Heart left ventricle (tissue), 16 donors: ENCODE results near the gene RAB26. TPM values are rescaled to one million over a fixed set of nuclear protein-coding genes. Genes with fewer than 3 reads are reported as not detected.
"Not testable (repeated sequence)": the region's sequence is repeated elsewhere in the genome, so short reads cannot be mapped to it uniquely, and the experiment has no call there.

ENCODE experiments used
- ATAC-seq, 4 donors: fragments of 200-7000 bp; cut with Tn5 transposase; one replicate each; pipeline ENCODE4 v1.9.1; 2020 to 2022; ENCODE audit warnings: moderate library complexity in 4 of 4, mild to moderate bottlenecking in 3 of 4, moderate number of reproducible peaks in 1 of 4
- DNase-seq, 5 donors: peaks; one replicate each; pipeline ENCODE4 v3.0.0-alpha.2; 2020
- H3K27ac ChIP-seq, 12 donors: fragments of 200-600 bp; sonication (generic) in 4 of 12; one replicate each; pipeline versions ENCODE4 v1.5.0 to v1.8.0; 2016 to 2022; ENCODE audit warnings: mild to moderate bottlenecking in 2 of 12
- H3K27me3 ChIP-seq, 9 donors: fragments of 200-600 bp; sonication (generic) in 2 of 9; one replicate each; pipeline versions ENCODE4 v1.5.1 to v1.8.0; 2016 to 2022; ENCODE audit warnings: mild to moderate bottlenecking in 3 of 9
- H3K36me3 ChIP-seq, 9 donors: fragments of 200-600 bp; sonication (generic) in 2 of 9; one replicate each; pipeline versions ENCODE4 v1.5.0 to v1.8.0; 2018 to 2022; ENCODE audit warnings: mild to moderate bottlenecking in 2 of 9
- H3K4me1 ChIP-seq, 12 donors: fragments of 200-600 bp; sonication (generic) in 4 of 12; one replicate each; pipeline versions ENCODE4 v1.5.0 to v1.8.0; 2016 to 2022; ENCODE audit warnings: mild to moderate bottlenecking in 3 of 12
- H3K4me3 ChIP-seq, 12 donors: fragments of 200-600 bp; sonication (generic) in 4 of 12; one replicate each; pipeline versions ENCODE4 v1.5.0 to v1.8.0; 2017 to 2022; ENCODE audit warnings: mild to moderate bottlenecking in 9 of 12, moderate library complexity in 4 of 12
- H3K9me3 ChIP-seq, 12 donors: fragments of 200-600 bp; sonication (generic) in 4 of 12; one replicate each; pipeline versions ENCODE4 v1.5.0 to v1.8.0; 2016 to 2022; ENCODE audit warnings: mild to moderate bottlenecking in 1 of 12
- CTCF ChIP-seq, 12 donors: fragments of 200-600 bp; sonication (generic) in 4 of 12; IDR thresholded peaks; one replicate each; pipeline versions ENCODE4 v1.5.0 to v1.8.0; 2018 to 2022; ENCODE audit warnings: antibody characterized with exemption in 12 of 12, mild to moderate bottlenecking in 5 of 12
- POLR2A ChIP-seq, 2 donors: fragments of 450-650 bp; IDR thresholded peaks; one replicate each; pipeline ENCODE4 v1.6.1; 2017; ENCODE audit warnings: antibody characterized with exemption in 2 of 2, mild to moderate bottlenecking in 2 of 2, moderate library complexity in 2 of 2
- WGBS, 4 donors: extraction: QIAGEN DNeasy Blood & Tissue Kit in 2 of 4; methylation state at CpG; one replicate each; pipeline versions ENCODE4 v1.1.5 to v1.1.7; 2013 to 2018; 5-methylcytosine and 5-hydroxymethylcytosine counted together
- intact Hi-C, 10 donors: fragments of 100-400 bp; cut with DNase I; formaldehyde crosslinking; loops; one replicate each; pipeline versions ENCODE4 v1.11.1 to v1.14.2; 2022
- polyA plus RNA-seq, 2 donors: library from polyadenylated mRNA; stranded (reverse); fragments of 200-250 nt; gene quantifications; one replicate each; pipeline ENCODE4 v1.2.3, GENCODE V29; 2013
- total RNA-seq, 9 donors: library from RNA; depleted of rRNA in 2 of 9; stranded (reverse); fragments of >200 nt in 2 of 9; fragmentation: NEBNext Ultra II Directional in 3 of 9; extraction: Animal tissue kit (Norgen Biotek cat#: 25700) in 3 of 9; gene quantifications; one replicate each; pipeline versions ENCODE4 v1.1.0 to v1.2.4, GENCODE V29; 2016 to 2023
- donor health status: ischemic (EF 13 %, LVEDD 7.1; RV severe dilation, severe dysfunction).
- donor health status: healthy with polysubstance abuse.
- donor health status: DM: no; HTN: yes; CAD: no.
- donor health status: DM: no; HTN: no; CAD: no.
- donor health status: ischemic (EF 25% LVEDD 6.9; RV normal size, moderate dysfunction).
- donor health status: ischemic (EF 25% LVEDD 5.7; RV mildly dilated, moderate dysfunction).
- donor health status: healthy.
- donor health status: DM: yes; HTN: yes; CAD: no.
- donor health status: ischemic (EF 35%, LVEDD 5.7; RV mildly dilated, moderate dysfunction).
- donor health status: nonischemic (EF 11% LVEDD 7.7; RV severe dilation, severe dysfunction).
- donor health status: DM: yes; HTN: yes; CAD: no.
- donor health status: PGD.
- donor health status: ischemic (EF 29% LVEDD 5.4; RV normal size, mild dysfunction).
- donor health status: nonischemic (EF 23%, LVEDD 6.1; RV moderate dilation, normal function).

RAB26 gene
- total and polyA plus RNA-seq, 11 donors: 0.28 to 5.0 (median 0.75) TPM

- H3K9me3 ChIP-seq, ATAC-seq, H3K36me3 ChIP-seq, intact Hi-C loops, H3K27me3 ChIP-seq: not testable (repeated sequence)
- H3K27ac ChIP-seq: peak overlapping the region in 11 of 12 donors; percentile 49 to 86 (median 78)
- 0 to 1% (median 1%) methylated on average over 8 to 33 of the region's 42 CpGs for WGBS, 4 donors
- H3K4me1 ChIP-seq: peaks cover 0 to 23% (median 5%) of the 10 kb centered on the region in 12 donors
- DNase-seq: peak in 1 of 5 donors; percentile 61
- peak overlapping the region; percentile 34 to 73 (median 60) for H3K4me3 ChIP-seq
These were observed 13.4 kb upstream of the RAB26 start for GRCh38 chr16:2135071-2135470.

- H3K27me3 ChIP-seq, intact Hi-C loops, H3K36me3 ChIP-seq, H3K9me3 ChIP-seq: not testable (repeated sequence)
- ATAC-seq (peak; percentile 40 to 95 (median 92)), DNase-seq (peak; percentile 96 to 99 (median 98))
- peaks cover 0 to 21% (median 9%) of the 10 kb centered on the region in 12 donors for H3K4me1 ChIP-seq
- 0% methylated on average over 15 to 66 of the region's 81 CpGs for WGBS, 4 donors
- peak within 1 kb of the TSS; percentile 34 to 73 (median 60) for H3K4me3 ChIP-seq
- peak in 1 of 2 donors; percentile 33 for TF ChIP-seq POLR2A (IDR thresholded peaks at IDR 0.05)
- peak within 1 kb of the TSS in 11 of 12 donors; percentile 66 to 86 (median 78) for H3K27ac ChIP-seq
These were observed 12.5 kb upstream of the RAB26 start, which contains the start of gene PKD1 for GRCh38 chr16:2135770-2136490. Gene PKD1 (minus strand): TSS chr16:2135898. CDS start chr16:2135689, 209 bp downstream.

GRCh38 chr16:2142942-2143877, 5.2 kb upstream of the RAB26 start:
- H3K9me3 ChIP-seq: no peaks in the 10 kb centered on the region
- no peaks in the 10 kb centered on the region for H3K36me3 ChIP-seq
- peaks cover 0 to 18% (median 11%) of the 10 kb centered on the region in 12 donors for H3K4me1 ChIP-seq
- no peaks in the 10 kb centered on the region for H3K27me3 ChIP-seq
- ATAC-seq: no peak
- H3K4me3 ChIP-seq: no peak overlapping the region
- no peak overlapping the region for H3K27ac ChIP-seq
- 79 to 83% (median 79%) methylated on average over 28 to 31 of the region's 31 CpGs for WGBS, 4 donors
- TF ChIP-seq POLR2A (IDR thresholded peaks at IDR 0.05) (no peak), CTCF (IDR thresholded peaks at IDR 0.05) (no peak)
- intact Hi-C loops: no loop called here
- DNase-seq: no peak

- no peak for ATAC-seq
- WGBS, 4 donors: 80 to 87% (median 81%) methylated on average over 15 to 17 of the region's 17 CpGs
- H3K9me3 ChIP-seq: no peaks in the 10 kb centered on the region
- no peaks in the 10 kb centered on the region for H3K27me3 ChIP-seq
- no peak overlapping the region for H3K27ac ChIP-seq
- intact Hi-C loops: no loop called here
- TF ChIP-seq POLR2A (IDR thresholded peaks at IDR 0.05) (no peak), CTCF (IDR thresholded peaks at IDR 0.05) (no peak)
- peaks cover 0 to 22% (median 16%) of the 10 kb centered on the region in 12 donors for H3K4me1 ChIP-seq
- H3K4me3 ChIP-seq: no peak overlapping the region
- peak in 1 of 5 donors; percentile 52 for DNase-seq
- H3K36me3 ChIP-seq: no peaks in the 10 kb centered on the region
These were observed 4.4 kb upstream of the RAB26 start for GRCh38 chr16:2143878-2144485.
